Measurements from ENCODE around the gene MAN1B1.

Gene MAN1B1

DNA sequence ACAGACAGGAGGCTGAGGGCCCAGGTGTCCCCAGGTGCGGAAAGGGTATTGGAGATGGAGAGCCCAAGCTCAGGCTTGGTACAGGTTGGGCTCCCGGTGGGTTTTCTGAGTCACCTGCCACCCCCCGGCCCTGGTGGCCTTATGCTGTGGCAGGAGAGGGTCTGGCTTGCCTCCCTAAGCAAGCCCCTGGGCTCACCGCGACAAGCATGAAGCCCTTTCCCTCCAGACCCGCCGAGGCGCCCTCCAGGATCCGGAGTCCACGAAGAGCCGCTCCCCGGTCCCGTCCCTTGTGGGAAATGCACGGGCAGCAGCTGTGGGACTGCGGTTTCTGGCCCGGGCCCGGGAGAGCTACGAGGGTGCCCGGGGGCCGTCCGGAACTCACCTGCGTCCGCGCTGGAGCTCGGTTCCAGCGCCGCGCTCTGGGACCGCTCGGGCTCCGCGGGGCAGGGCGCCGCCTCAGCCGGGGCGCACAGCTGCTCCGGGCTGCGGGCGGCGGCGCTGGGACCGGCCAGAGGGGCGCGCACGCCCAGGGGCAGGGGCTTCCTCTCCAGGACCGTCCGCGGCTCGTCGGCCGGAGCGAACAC is 17.2 kb upstream of the MAN1B1 start:
- no peak for DNase-seq

DNA sequence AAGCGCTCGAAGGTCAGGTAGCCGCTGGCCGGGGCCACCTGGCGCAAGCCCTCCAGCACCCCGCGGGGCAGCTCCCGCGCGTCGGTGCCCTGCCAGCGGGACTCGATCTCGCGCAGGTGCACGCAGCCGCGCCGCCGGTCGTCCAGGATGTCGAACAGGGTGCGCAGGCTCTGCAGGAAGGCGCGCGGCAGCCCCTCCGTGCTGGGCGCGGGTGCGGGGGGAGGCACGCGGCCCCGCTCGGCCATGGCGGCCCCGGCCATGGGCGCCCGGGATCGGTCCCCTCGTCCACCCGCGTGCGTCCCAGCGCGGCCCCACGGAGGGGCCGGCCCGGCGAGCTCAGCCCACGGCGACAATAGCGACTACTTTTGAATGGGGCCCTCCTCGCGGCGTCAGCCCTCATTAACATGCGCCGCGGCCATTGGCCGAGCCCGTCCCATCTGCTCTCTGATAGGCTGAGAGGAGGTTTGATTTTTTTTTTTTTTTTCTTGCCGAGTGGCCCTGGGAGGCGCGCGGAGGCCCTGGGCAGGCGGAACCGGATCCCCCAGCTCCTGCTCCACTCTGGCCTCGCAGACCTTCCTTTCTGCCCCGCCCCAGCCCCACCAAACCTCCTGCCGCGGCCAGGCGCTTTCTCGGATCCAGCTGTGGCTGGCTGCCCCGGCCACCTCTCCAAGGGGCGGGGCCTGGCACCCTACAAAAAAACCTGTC is 16.4 kb upstream of the MAN1B1 start, which contains the start of gene SAPCD2:
TSS of gene SAPCD2 (minus strand) at position 357 of the 705 bp plus-strand sequence. CDS start at position 260, 97 bp downstream.
- DNase-seq: peak; percentile 78

DNA sequence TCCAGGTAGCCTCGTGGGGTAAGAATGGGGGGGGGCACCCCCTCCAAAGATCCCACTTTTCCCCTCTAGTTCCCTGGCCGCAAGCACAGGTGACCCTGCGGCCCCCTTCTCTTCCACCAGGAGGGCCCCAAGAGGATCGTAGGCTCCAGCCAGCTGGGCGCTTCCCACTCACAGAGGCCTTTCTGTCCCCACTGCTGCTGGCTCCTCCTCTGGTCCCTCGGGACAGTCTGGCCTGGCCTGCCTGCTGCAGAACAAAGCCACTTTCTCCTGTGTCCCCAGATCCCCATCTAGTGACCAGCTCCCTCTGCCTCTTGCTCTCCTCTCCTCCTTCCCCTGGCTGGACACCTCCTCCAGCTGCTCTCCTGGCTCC is 15.9 kb upstream of the MAN1B1 start:
- no peak for DNase-seq

DNA sequence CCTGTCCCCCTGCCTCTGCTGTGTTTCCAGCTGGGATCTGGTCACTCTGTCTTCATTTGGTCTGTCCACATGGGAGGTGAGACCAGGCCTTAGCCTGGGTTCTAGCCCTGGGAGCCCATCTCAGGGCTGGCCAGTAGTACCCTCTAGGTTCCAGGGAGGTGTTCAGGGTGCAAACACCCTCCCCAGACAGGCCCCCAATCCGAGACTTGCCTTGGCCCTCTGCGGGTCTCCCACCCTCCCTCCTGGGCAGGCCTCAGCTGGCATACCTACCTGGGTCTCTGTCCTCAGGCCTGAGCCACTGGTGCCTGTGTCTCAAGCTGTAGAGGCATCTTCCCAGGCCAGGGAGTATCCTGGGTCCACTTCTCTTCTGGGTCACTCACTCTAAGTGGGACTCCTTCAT is 15.5 kb upstream of the MAN1B1 start:
- no peak for DNase-seq

DNA sequence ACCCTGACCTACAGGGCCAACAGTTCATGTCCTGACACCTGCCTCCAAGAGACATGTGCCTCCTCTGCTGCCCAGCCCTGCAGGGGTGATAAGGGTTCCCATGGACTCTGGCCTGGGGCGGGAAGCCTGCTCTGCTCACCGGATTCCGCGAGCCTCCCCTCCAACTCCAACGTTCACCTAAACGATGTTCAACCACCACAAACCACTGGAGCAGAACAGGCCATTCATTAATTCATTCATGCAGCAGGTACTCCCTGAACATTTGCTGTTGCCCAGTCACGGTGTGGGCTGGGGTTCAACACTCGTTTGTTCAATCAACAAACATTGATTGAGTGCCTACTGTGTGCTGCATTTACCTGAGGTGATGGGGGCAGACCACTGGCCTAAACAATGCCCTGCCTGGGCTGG is 12.8 kb upstream of the MAN1B1 start:
- no peak for DNase-seq

DNA sequence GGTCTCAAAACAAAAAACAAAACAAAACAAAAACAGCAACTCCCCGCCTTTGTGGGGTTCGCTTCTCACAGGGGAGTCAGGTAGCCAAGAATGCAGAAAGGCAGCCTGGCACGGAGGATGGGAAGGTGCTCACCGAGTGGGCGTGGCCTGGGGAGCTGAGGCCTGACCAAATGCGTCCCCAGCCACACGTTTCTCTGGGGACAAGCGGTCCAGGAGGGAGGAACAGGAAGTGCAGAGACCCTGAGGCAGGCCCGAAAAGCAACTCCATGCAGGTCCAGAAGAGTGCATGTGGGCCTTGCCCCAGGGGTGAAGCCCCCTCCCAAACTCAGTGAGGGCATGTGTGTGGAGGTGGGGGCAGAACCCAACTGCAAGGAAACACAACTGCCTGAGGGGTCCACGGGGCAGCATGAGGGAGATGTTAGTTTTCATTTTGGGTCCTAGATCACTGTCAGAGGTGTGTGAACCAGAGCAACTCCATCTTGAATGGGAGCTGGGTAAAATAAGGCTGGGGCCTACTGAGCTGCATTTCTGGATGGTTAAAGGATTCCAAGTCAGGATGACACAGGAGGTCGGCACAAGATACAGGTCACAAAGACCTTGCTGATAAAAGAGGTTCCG is 12.0 kb upstream of the MAN1B1 start:
- DNase-seq: no peak

DNA sequence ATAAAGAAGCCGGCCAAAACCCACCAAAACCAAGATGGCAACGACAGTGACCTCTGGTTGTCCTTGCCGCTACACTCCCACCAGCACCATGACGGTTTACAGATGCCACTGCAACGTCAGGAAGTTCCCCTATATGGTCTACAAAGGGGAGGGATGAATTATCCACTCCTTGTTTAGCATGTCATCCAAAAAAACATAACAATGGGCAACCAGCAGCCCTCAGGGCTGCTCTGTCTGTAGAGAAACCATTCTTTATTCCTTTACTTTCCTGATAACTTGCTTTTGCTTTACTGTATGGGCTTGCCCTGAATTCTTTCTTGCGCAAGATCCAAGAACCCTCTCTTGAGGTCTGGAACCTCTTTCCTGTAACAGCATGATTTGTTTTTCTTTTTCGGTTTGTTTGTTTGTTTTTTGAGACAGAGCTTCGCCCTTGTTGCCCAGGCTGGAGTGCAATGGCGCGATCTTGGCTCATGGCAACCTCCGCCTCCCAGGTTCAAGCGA is 11.5 kb upstream of the MAN1B1 start:
- no peak for DNase-seq

DNA sequence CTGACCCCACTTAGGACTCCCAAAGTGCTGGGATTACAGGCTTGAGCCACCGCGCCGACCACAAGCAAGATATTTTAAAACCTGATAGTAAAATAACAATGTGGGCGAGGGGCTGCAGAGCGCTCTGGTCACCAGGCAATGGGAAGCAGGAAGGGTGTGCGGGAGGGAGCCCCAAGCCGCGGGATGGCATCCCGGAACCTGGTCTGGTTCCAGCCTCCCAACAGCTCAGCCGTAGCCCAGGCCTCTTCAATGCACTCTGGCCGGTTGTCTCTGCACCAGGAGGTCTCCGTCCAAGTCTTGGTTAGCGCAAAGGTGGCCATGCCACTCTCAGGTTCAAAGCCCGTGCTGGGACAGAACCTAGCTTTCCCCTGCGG is 10.2 kb upstream of the MAN1B1 start:
- no peak for DNase-seq

DNA sequence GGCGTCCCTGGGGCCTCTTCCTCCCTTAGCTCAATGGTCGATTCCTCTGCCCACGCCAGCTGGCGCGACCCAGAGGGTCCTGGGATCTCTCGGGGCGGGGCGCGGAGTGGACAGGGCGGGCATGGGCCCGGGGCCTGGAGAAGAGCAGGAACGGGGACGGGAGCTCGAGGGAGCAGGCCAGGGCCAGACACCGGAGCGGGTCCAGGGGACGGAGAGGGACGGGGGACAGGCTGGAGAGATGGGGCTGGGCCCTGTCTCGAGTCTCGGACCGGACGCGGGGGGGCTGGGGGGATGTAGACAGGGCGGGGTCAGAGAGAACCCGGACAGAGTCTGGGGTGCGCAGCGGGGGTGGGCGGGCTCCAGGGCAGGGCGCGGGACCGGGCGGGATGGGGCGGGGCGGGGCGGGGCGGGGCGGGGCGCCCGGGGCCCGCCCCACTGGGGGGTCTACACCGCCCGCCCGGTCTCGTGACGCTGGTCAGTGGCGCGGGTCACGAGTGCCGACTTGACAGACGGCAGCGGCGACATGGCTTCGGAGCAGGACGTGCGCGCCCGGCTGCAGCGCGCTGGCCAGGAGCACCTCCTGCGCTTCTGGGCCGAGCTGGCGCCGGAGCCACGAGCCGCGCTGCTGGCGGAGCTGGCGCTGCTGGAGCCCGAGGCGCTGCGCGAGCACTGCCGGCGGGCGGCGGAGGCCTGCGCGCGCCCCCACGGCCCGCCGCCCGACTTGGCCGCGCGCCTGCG is 9.6 kb upstream of the MAN1B1 start, which contains the start of gene UAP1L1:
TSS of gene UAP1L1 (plus strand) at position 508 of the 738 bp plus-strand sequence. CDS start at position 524, 16 bp downstream.
- DNase-seq: no peak

DNA sequence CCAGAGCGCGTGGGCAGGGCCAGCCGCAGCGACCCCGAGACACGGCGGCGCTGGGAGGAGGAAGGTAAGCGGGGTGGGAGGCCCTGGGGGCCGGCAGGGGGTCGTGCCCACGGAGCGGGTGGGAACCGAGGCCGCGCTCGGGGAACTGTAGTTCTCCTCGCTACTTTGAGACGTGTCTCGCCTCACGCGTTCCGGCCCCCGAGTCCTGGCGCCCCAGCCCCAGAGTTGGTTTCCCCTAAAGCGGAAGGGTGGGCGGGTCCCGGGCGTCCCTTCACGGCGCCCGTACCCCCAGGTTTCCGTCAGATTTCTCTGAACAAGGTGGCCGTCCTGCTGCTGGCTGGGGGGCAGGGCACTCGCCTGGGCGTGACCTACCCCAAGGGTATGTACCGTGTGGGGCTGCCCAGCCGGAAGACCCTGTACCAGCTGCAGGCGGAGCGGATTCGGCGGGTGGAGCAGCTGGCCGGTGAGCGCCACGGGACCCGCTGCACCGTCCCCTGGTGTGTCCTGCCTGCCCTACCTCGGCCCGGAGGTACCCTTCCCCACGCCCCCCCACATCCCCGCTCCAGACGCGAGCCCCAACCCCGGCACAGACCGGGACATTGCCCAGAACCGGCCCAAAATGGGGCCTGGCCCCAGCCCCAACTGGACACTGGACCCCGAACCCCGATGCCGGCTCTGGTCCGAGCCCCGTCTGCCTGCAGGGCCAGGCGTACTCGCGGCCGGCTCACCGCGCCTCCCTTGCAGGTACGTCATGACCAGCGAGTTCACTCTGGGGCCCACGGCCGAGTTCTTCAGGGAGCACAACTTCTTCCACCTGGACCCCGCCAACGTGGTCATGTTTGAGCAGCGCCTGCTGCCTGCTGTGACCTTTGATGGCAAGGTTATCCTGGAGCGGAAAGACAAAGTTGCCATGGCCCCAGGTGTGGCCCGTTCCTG is 8.8 kb upstream of the MAN1B1 start:
- no peak for DNase-seq

DNA sequence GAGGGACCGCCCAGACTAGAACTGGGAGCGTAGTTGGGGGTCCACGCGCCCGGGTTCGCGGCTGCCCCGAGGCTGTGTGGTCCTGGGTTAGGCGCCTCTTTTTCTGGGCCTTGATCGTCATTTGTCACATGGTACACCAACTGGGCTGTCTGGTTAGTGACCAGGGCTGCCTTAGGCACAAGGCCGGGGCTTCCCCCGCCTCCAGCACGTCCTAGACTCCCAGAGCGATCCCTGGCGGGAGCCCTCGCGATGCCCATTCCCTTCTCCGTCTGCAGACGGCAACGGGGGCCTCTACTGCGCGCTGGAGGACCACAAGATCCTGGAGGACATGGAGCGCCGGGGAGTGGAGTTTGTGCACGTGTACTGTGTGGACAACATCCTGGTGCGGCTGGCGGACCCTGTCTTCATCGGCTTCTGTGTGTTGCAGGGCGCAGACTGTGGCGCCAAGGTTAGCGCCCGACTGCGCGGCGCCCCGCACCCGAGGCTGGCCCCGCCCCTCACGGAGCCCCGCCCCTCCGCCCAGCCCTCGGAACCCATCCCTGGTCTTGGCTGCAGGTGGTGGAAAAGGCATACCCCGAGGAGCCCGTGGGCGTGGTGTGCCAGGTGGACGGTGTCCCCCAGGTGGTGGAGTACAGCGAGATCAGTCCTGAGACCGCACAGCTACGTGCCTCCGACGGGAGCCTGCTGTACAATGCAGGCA is 7.9 kb upstream of the MAN1B1 start:
- no peak for DNase-seq

DNA sequence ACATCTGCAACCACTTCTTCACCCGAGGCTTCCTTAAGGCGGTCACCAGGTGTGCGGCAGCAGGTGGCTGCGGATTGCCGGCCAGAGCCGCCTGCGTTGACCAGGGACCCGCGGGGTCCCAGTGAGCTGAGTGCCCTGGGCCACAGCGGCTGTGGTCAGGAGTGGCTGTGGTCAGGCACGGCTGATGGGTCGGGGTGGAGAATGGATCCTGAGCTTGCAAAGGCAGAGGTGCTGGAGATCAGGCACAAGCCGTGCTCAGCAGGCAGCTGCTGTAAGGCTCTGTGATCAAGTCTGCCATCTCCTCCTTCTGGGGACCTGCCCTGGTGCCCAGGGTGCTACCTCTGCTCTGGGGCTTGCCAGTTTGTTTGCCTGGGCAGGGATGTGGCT is 7.4 kb upstream of the MAN1B1 start:
- no peak for DNase-seq

DNA sequence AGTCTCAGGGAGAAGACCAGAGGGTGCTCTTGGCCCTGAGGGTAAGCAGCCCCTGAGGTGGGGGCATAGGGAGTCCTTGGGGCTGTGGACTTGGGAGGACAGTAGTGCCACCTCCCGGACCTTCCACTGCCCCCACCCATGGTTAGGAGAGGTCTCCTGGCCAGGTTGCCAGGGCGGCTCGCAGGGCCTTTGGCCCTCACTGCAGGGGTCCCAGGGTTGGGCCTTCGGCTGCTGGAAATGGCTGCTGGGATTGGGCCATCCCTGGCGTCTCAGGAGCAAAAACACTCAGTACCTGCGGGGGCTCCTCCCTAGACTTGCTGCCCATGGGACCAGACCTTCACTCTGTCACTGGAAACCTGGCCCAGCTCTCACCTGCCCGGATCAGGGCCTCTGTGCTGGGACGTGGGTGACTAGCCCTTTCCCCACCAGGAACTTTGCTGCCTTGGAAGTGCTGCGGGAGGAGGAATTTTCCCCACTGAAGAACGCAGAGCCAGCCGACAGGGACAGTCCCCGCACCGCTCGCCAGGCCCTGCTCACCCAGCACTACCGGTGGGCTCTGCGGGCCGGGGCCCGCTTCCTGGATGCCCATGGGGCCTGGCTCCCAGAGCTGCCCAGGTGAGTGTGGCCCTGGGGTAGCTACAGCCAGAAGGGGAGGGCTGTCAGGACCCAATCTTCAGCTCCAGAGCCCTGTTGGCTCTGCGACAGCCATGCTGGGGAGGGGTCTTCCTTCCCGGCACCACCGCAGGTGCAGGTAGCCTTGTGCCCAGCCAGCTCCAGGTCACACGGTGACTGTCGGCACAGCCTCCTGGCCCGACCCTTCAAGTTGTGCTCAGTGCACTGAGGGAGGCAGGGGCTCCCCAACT is 6.3 kb upstream of the MAN1B1 start:
- DNase-seq: no peak

DNA sequence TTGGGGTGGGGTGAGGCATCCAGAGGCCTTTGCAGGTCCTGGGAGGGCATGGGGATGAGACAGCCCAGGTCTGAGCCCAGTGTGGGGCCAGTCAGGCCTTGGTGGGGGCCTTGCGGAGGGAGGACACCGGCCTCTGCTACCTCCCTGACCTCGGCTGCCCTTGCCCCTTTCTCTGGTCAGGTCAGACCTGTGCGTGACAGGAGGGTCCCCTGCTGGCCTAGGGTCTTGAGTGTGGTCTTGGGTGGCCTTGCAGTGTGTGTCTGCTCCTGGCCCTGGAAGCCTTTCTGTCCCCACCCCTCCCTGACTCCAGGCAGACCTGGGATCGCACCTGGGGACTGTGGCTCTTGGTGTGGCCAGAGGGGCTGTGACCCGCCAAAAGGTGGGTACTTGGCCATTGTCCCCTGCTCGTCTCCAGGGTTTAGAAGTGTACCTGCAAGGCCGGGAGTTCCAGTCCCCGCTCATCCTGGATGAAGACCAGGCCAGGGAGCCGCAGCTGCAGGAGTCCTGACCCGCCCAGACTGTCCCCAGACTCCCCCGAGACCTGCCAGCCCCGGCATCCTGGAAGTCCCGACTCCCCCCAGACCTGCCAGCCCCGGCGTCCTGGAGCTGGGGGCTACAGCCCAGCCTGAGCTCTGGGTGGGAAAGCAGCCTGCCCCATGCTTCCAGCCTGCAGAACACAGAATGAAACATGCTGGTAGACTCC is 4.4 kb upstream of the MAN1B1 start:
- no peak for DNase-seq

DNA sequence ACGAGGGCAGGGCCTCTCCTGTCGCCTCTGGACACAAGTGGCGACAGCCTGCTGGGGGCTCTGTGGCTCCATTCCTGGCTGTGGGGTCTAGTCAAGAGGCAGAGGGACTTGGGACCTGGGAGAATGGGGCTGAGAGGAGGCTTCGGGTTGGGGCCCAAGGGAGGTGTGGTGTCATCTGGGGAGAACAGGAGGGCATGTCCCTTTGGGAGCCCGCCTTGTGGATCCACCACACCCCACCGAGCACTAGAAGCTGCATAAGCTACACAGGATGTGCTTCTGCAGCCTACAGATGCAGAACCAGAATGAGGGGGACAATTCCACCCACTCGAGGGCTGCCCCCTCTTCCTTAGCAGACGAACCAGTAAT is 3.9 kb upstream of the MAN1B1 start:
- no peak for DNase-seq

DNA sequence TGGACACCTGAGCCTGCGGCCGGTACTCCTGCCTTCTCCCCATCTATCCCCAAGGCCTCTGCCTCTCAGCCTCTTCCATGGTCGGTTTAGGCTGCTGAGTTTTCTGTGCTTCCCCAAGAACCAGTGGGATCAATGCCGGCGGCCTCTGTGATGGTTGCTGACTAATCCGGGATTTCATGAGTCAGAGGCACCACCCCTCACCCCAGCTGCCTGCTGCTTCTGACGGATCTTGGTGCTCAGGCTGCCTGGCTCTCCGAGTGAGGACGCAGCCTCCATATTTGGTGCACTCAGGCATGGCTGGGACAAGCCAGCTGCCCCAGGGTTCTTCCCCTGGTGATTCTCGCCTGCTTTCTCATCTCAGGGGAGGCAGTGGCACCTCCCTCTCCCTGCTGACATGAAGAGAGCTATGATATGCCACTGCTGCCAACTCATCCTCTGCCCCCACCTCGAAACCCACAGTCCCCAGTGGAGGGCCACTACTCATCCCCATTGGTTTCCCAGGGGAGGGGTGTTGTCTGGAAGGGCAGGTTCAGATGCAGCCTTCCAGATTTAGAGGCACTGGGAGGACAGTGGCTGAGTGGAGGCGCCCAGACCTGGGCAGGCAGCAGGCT is 3.3 kb upstream of the MAN1B1 start:
- DNase-seq: no peak

DNA sequence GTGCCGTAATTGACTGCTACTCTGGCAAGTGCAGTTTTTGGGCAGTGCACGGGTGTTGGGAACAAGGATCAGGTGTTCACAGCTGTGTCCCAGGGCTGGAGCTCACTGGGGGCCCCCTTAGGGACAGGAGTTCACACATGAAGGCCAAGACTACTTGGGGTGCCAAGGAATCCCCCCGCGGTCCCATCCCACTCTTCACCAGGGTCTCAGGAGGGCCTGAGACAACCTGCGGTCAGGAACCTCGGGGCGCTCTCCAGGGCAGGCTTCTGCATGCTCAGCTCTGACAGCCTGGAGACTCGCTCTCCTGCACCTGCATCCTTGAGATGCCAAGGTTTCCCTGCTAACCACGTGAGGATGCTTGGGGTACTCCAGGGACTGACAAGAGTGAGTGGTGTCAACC is 2.3 kb upstream of the MAN1B1 start:
- no peak for DNase-seq

DNA sequence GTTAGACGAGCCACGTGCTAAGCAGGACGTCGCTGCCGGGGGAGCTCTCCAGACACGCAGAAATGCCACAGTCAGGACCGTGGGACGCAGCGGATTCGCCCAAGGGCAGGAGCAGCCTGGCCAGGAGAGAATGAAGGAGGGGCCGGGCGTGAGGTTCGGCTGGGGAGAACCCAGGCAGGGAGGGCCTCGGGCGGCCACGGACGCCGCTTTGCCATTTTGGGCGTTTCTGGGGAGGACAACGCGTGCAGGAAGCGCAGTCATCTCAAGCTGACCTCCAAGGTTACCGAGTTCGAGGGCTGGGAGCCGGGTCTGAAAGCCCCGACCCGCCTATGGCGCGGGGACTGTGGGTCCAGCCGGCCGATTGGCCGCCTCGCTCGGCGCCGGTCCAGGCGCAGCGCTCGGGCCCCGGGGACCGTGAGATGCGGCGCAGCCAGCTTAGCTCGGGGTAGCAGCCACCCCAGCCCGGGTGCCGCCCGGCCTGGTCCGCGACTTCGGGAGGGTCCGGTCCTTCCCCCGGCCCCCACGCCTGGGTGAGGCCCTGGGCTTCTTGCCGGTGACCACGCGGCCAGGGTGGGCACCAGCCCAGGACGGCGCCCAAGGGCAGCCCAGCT is 760 bp upstream of the MAN1B1 start:
- DNase-seq: no peak

DNA sequence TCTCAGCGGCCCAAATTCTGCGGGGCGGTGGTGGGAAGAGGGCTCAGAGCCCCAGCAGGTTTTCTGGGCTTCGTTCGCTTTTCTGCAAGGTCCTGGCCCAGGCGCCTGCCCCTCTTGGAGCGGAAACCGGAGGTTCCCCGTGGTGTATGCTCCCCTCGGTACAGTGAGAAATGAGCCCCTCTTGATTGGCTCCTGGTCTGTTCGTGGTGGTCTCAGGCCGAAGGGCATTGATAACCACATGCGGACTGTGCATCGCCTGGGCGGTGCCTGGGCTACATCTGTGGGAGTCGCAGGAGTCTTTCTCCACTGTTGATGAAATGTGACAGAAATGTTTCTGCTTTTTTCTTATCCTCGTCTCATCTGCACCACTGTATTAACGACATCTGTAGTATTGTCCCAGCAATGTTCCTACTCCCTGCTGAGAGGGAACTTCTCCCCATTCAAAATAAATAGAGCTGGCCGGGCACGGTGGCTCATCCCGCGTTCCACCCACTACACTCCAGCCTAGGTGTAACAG is 682 bp downstream of the MAN1B1 start:
- DNase-seq: no peak
